ENCODE measurements around the gene RAD23A.
"Not testable (repeated sequence)": the region's sequence is repeated elsewhere in the genome, so short reads cannot be mapped to it uniquely, and the experiment has no call there.

DNA sequence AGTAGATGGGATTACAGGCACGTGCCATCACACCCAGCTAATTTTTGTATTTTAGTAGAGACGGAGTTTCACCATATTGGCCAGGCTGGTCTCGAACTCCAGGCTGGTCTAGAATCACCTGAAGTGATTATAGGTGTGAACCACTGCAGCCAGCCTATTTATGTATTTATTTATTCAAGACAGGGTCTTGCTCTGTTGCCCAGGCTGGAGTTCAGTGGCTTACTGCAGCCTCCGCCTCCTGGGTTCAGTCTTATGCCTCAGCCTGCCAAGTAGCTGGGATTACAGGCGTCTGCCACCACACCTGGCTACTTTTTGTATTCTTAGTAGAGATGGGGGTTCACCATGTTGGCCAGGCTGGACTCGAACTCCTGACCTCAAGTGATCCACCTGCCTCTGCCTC is 6.4 kb downstream of the RAD23A start:
- TF ChIP-seq CTCF (IDR thresholded peaks at IDR 0.05; ENCODE audit: insufficient read depth, low read depth, low read length); EZH2 (IDR thresholded peaks at IDR 0.05; ENCODE audit: insufficient read depth, low read length): not testable (repeated sequence)

Measured in astrocyte (in vitro differentiated cells and primary cell).